Measurements from ENCODE around the gene BRD3.

Gene BRD3

GRCh38 chr9:133981958-133982681, 85.7 kb downstream of the BRD3 start:
- in situ Hi-C loops (cut with MboI; ENCODE audit: low sequenced_read_pairs), result loop anchor here (25.0 kb wide), 1 partner anchor 470 kb away; the partner anchor contains the start of gene MYMK

GRCh38 chr9:133981589-133981957, 86.3 kb downstream of the BRD3 start:
- in situ Hi-C loops (cut with MboI; ENCODE audit: low sequenced_read_pairs), result loop anchor here (25.0 kb wide), 1 partner anchor 469 kb away; the partner anchor contains the start of gene MYMK

GRCh38 chr9:133980864-133981588, 86.8 kb downstream of the BRD3 start:
- in situ Hi-C loops (cut with MboI; ENCODE audit: low sequenced_read_pairs), result loop anchor here (25.0 kb wide), 1 partner anchor 469 kb away; the partner anchor contains the start of gene MYMK

Measured in HL-60/S4 treated with phorbol 12-myristate 13-acetate at 8.2 ng/mL for 4 days and 3 days (cell line).